Neural cell (in vitro differentiated cells): ENCODE data around the gene SLIT3.

Experiments used
- CTCF ChIP-seq: fragments of 450-650 bp; IDR thresholded peaks from 2 replicates; pipeline ENCODE4 v1.5.1; 2014; ENCODE audit warnings: antibody characterized with exemption, mild to moderate bottlenecking, moderate library complexity; ENCODE audit not compliant: poor library complexity, severe bottlenecking
- POLR2AphosphoS5 ChIP-seq: IDR thresholded peaks from 2 replicates; pipeline ENCODE4 v1.6.1; 2012
- REST ChIP-seq: IDR thresholded peaks from 2 replicates; pipeline ENCODE4 v1.6.1; 2012; ENCODE audit warnings: borderline replicate concordance

- TF ChIP-seq CTCF = no peak
- no peak for TF ChIP-seq REST
- no peak for TF ChIP-seq POLR2AphosphoS5
Observed at GRCh38 chr5:168620807-168621206, 680.1 kb downstream of the SLIT3 start.
